CD4-positive, alpha-beta T cell (primary cell): Measurements from ENCODE around the gene BABAM2. TPM values are rescaled to one million over a fixed set of nuclear protein-coding genes. Genes with fewer than 3 reads are reported as not detected.
"Not testable (repeated sequence)": the region's sequence is repeated elsewhere in the genome, so short reads cannot be mapped to it uniquely, and the experiment has no call there.

Experiments
- ATAC-seq: fragments of 200-7000 bp; cut with Tn5 transposase; one replicate; pipeline ENCODE4 v1.10.0; 2022; ENCODE audit warnings: mild to moderate bottlenecking; ENCODE audit not compliant: poor library complexity
- CTCF ChIA-PET: fragments of 350-600 bp; sonication (Branson Sonifier 250); formaldehyde crosslinking; loops from one replicate; lab custom pipeline; 2021; ENCODE audit warnings: antibody characterized with exemption, inconsistent platforms; lab: Charles Lee
- POLR2A ChIA-PET: fragments of 350-600 bp; sonication (Branson Sonifier 250); formaldehyde crosslinking; loops from one replicate; lab custom pipeline; 2021; ENCODE audit warnings: antibody characterized with exemption, inconsistent platforms; lab: Charles Lee
- DNase-seq, 14 experiments: peaks; one replicate each; pipeline ENCODE4 v3.0.0-alpha.2; 2013 to 2020; ENCODE audit warnings: mixed read lengths in 2 of 14
- H3K27ac ChIP-seq, 2 donors: one replicate each; pipeline versions ENCODE4 v1.5.1 to v1.7.0; 2013; ENCODE audit warnings: low read length in 2 of 2, low read depth in 1 of 2, mild to moderate bottlenecking in 1 of 2
- H3K27me3 ChIP-seq, 2 experiments: 1 replicate in 1 of 2; 2 replicates in 1 of 2; pipeline versions ENCODE4 v1.6.1 to v1.7.0; 2013; ENCODE audit warnings: low read length in 2 of 2, control low read depth in 1 of 2, mild to moderate bottlenecking in 1 of 2, moderate library complexity in 1 of 2; ENCODE audit not compliant: insufficient read depth in 2 of 2, control insufficient read depth in 1 of 2
- H3K36me3 ChIP-seq: one replicate; pipeline ENCODE4 v1.6.1; 2013; ENCODE audit warnings: low read length, control low read depth; ENCODE audit not compliant: insufficient read depth
- H3K4me1 ChIP-seq: one replicate; pipeline ENCODE4 v1.6.1; 2013; ENCODE audit warnings: low read length, control low read depth; ENCODE audit not compliant: insufficient read depth
- H3K4me3 ChIP-seq: one replicate; pipeline ENCODE4 v1.5.1; 2013; ENCODE audit warnings: mild to moderate bottlenecking, low read length, moderate library complexity
- H3K9me3 ChIP-seq, 2 experiments: 1 replicate in 1 of 2; 2 replicates in 1 of 2; pipeline versions ENCODE4 v1.6.1 to v1.7.0; 2013; ENCODE audit warnings: low read length in 2 of 2, mild to moderate bottlenecking in 2 of 2, control low read depth in 1 of 2, moderate library complexity in 1 of 2; ENCODE audit not compliant: control insufficient read depth in 1 of 2, insufficient read depth in 1 of 2
- H3K27ac Mint-ChIP-seq: one replicate; pipeline ENCODE4 v1.8.0; 2020; ENCODE audit warnings: mixed read lengths
- H3K27me3 Mint-ChIP-seq: one replicate; pipeline ENCODE4 v1.8.0; 2021; ENCODE audit warnings: mixed read lengths
- H3K36me3 Mint-ChIP-seq: one replicate; pipeline ENCODE4 v1.8.0; 2021; ENCODE audit warnings: low read depth, mixed read lengths
- H3K4me1 Mint-ChIP-seq: one replicate; pipeline ENCODE4 v1.8.0; 2021; ENCODE audit warnings: low read depth, mixed read lengths
- H3K4me3 Mint-ChIP-seq: one replicate; pipeline ENCODE4 v1.8.0; 2020; ENCODE audit warnings: mild to moderate bottlenecking, mixed read lengths
- H3K9me3 Mint-ChIP-seq: one replicate; pipeline ENCODE4 v1.8.0; 2020; ENCODE audit warnings: mixed read lengths
- CTCF ChIP-seq: fragments of 200-600 bp; IDR thresholded peaks from one replicate; pipeline ENCODE4 v1.8.0; 2022; ENCODE audit warnings: antibody characterized with exemption, mild to moderate bottlenecking
- intact Hi-C, 2 experiments: fragments of 100-400 bp; cut with DNase I in 1 of 2; cut with micrococcal nuclease in 1 of 2; formaldehyde crosslinking; loops; one replicate each; pipeline versions ENCODE4 v1.15.1 to v1.9.0; 2023 to 2025; cut with DNase I, micrococcal nuclease
- total RNA-seq, 174 experiments: library from RNA in 2 of 174; stranded (reverse) in 2 of 174; gene quantifications; one replicate each; pipeline ENCODE4 v1.2.3 and lab custom pipeline; 2021 to 2026

The BABAM2 gene
- total RNA-seq, 2 experiments from 2014 or later: 29.2 to 32.8 TPM

GRCh38 chr2:28327581-28327955 is 437.0 kb downstream of the BABAM2 start:
- no peak overlapping the region for H3K4me3 ChIP-seq
- H3K27me3 ChIP-seq: no peaks in the 10 kb centered on the region
- DNase-seq (no peak), ATAC-seq (no peak)
- H3K4me1 ChIP-seq: no peaks in the 10 kb centered on the region
- no peaks in the 10 kb centered on the region for H3K36me3 ChIP-seq
- intact Hi-C loops: no loop called here
- no peaks in the 10 kb centered on the region for H3K4me1 Mint-ChIP-seq
- TF ChIP-seq CTCF: no peak
- H3K4me3 Mint-ChIP-seq: no peak overlapping the region
- no peak overlapping the region for H3K27ac ChIP-seq
- no peak overlapping the region for H3K27ac Mint-ChIP-seq
- CTCF ChIA-PET: no interaction called here
- H3K27me3 Mint-ChIP-seq: no peaks in the 10 kb centered on the region
- POLR2A ChIA-PET: no interaction called here
- peaks cover 11% of the 10 kb centered on the region for H3K36me3 Mint-ChIP-seq
- no peaks in the 10 kb centered on the region for H3K9me3 ChIP-seq
- no peaks in the 10 kb centered on the region for H3K9me3 Mint-ChIP-seq

GRCh38 chr2:28327956-28328922 is 437.7 kb downstream of the BABAM2 start:
- no peak overlapping the region for H3K4me3 Mint-ChIP-seq

GRCh38 chr2:28329184-28329583 is 438.7 kb downstream of the BABAM2 start:
- Histone ChIP-seq H3K36me3 (no peaks in the 10 kb centered on the region), H3K27me3 (no peaks in the 10 kb centered on the region), H3K27ac (no peak overlapping the region), H3K4me1 (no peaks in the 10 kb centered on the region), H3K4me3 (no peak overlapping the region), H3K9me3 (no peaks in the 10 kb centered on the region)
- ChIA-PET CTCF (no interaction called here), POLR2A (no interaction called here)
- no peak overlapping the region for H3K4me3 Mint-ChIP-seq
- no peaks in the 10 kb centered on the region for H3K4me1 Mint-ChIP-seq
- ATAC-seq: no peak
- H3K27me3 Mint-ChIP-seq: no peaks in the 10 kb centered on the region
- H3K27ac Mint-ChIP-seq: no peak overlapping the region
- TF ChIP-seq CTCF: no peak
- H3K9me3 Mint-ChIP-seq: no peaks in the 10 kb centered on the region
- intact Hi-C loops: no loop called here
- peaks cover 11% of the 10 kb centered on the region for H3K36me3 Mint-ChIP-seq
- no peak for DNase-seq

More at GRCh38 chr2:28327956-28328922, 437.7 kb downstream of the BABAM2 start:
- H3K4me3 ChIP-seq: no peak overlapping the region
- no peak for ATAC-seq
- Mint-ChIP-seq H3K27ac (no peak overlapping the region), H3K4me1 (no peaks in the 10 kb centered on the region), H3K27me3 (no peaks in the 10 kb centered on the region), H3K36me3 (peaks cover 11% of the 10 kb centered on the region), H3K9me3 (no peaks in the 10 kb centered on the region)
- ChIA-PET CTCF (no interaction called here), POLR2A (no interaction called here)
- H3K9me3 ChIP-seq: no peaks in the 10 kb centered on the region
- TF ChIP-seq CTCF: no peak
- no peaks in the 10 kb centered on the region for H3K27me3 ChIP-seq
- no peaks in the 10 kb centered on the region for H3K36me3 ChIP-seq
- no peaks in the 10 kb centered on the region for H3K4me1 ChIP-seq
- no peak overlapping the region for H3K27ac ChIP-seq
- intact Hi-C loops: no loop called here
- no peak for DNase-seq

GRCh38 chr2:28330722-28331121 is 440.2 kb downstream of the BABAM2 start:
- H3K27ac ChIP-seq, POLR2A ChIA-PET, CTCF ChIA-PET, H3K4me3 ChIP-seq, H3K4me3 Mint-ChIP-seq, intact Hi-C loops, H3K36me3 ChIP-seq, H3K27me3 Mint-ChIP-seq, DNase-seq, H3K9me3 Mint-ChIP-seq, H3K4me1 ChIP-seq, H3K9me3 ChIP-seq, H3K27ac Mint-ChIP-seq, H3K4me1 Mint-ChIP-seq, H3K27me3 ChIP-seq, ATAC-seq: not testable (repeated sequence)
- peaks cover 11% of the 10 kb centered on the region for H3K36me3 Mint-ChIP-seq

GRCh38 chr2:28331797-28332196 is 441.3 kb downstream of the BABAM2 start:
- H3K4me1 ChIP-seq, H3K9me3 Mint-ChIP-seq, H3K4me1 Mint-ChIP-seq, DNase-seq, POLR2A ChIA-PET, intact Hi-C loops, H3K4me3 ChIP-seq, CTCF ChIA-PET, H3K27ac ChIP-seq, H3K27me3 ChIP-seq, H3K9me3 ChIP-seq, H3K4me3 Mint-ChIP-seq, H3K27ac Mint-ChIP-seq, H3K36me3 ChIP-seq, ATAC-seq, H3K27me3 Mint-ChIP-seq: not testable (repeated sequence)
- peaks cover 11% of the 10 kb centered on the region for H3K36me3 Mint-ChIP-seq
